ENCODE data around the gene HDHD3.
"Not testable (repeated sequence)": the region's sequence is repeated elsewhere in the genome, so short reads cannot be mapped to it uniquely, and the experiment has no call there.

HDHD3 gene

DNA sequence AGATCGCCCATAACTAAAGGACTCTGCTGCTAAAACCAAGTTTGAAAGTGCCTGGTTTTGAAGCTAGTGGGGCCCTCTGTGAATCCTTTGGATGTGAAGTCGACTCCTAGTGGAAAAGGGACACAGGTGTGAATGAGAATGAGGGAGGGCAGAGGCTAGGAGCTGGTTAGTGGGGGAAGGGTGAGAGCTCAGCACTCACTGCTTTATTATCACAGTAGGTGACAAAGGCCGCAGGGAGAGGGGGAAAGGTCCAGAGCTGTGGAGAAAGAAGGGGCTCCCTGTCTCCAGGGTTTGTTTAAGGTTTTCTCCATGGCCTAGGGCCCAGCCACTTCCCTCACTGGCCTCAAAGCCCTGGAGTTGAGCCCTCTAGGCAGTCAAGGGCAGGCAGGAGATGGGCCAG is 3.5 kb downstream of the HDHD3 start:
- H3K27ac ChIP-seq (ENCODE audit: low read length), result no peak overlapping the region
- peaks cover 0 to 13% of the 10 kb centered on the region in 2 donors for H3K4me1 ChIP-seq (ENCODE audit: control insufficient read depth in 1 of 2, insufficient read depth in 2 of 2, low read length in 2 of 2)
- no peaks in the 10 kb centered on the region for H3K9me3 ChIP-seq (ENCODE audit: control insufficient read depth in 1 of 2, low read length in 2 of 2)
- H3K36me3 ChIP-seq (ENCODE audit: control insufficient read depth in 1 of 2, insufficient read depth in 2 of 2, low read length in 2 of 2), result peaks cover 11 to 20% of the 10 kb centered on the region in 2 donors
- H3K4me3 ChIP-seq (ENCODE audit: low read depth in 1 of 2, low read length in 2 of 2), result no peak overlapping the region
- no peaks in the 10 kb centered on the region for H3K27me3 ChIP-seq (ENCODE audit: low read depth, low read length)

DNA sequence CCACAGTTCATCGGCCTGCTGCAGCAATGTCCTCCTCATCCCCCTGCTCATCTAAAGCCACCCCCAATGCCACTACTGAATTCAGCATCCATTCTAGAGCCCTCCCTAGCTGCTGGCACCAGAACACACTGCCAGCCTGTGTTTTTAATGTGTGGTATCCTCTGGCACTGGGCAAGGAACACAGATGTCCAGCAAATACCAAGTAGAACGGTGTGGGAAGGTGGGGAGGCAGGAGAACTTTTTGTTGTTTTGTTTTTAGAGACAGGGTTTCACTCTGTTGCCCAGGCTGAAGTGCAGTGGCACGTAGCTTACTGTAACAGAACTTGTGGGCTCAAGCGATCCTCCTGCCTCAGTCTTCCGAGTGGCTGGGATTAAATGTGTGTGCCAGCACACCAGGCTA is 4.7 kb downstream of the HDHD3 start:
- no peaks in the 10 kb centered on the region for H3K9me3 ChIP-seq (ENCODE audit: control insufficient read depth in 1 of 2, low read length in 2 of 2)
- peaks cover 0 to 9% of the 10 kb centered on the region in 2 donors for H3K4me1 ChIP-seq (ENCODE audit: control insufficient read depth in 1 of 2, insufficient read depth in 2 of 2, low read length in 2 of 2)
- H3K27ac ChIP-seq (ENCODE audit: low read length), result no peak overlapping the region
- no peaks in the 10 kb centered on the region for H3K27me3 ChIP-seq (ENCODE audit: low read depth, low read length)
- H3K36me3 ChIP-seq (ENCODE audit: control insufficient read depth in 1 of 2, insufficient read depth in 2 of 2, low read length in 2 of 2), result peaks cover 11 to 20% of the 10 kb centered on the region in 2 donors
- H3K4me3 ChIP-seq (ENCODE audit: low read depth in 1 of 2, low read length in 2 of 2), result no peak overlapping the region

DNA sequence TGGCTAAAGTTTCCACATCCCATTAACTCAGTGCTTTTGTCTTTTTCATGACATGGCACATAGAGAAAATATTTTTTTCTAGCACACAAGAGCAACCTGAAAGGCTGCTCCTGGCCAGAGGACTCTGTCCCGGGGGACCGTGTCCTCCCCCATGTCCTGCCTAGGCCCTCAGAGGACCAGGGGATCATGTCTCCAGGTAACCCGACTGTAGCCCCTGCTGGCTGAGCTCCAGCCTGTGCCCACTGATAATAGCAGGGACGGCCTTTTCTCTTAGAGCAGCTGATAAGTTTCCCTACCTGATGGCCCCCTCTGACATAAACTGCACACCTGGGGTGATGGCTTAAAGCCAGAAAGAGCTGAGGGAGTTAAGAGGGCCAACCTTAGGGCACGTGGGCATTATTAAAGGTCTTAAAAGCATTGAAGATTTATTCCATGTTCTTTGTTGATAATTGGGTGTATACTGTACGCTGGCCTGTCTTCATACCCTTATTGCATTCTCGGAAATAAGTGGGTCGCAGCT is 5.9 kb downstream of the HDHD3 start:
- Histone ChIP-seq H3K9me3 (ENCODE audit: control insufficient read depth in 1 of 2, low read length in 2 of 2) (no peaks in the 10 kb centered on the region), H3K27ac (ENCODE audit: low read length) (no peak overlapping the region), H3K4me1 (ENCODE audit: control insufficient read depth in 1 of 2, insufficient read depth in 2 of 2, low read length in 2 of 2) (peaks cover 0 to 8% of the 10 kb centered on the region in 2 donors), H3K4me3 (ENCODE audit: low read depth in 1 of 2, low read length in 2 of 2) (no peak overlapping the region), H3K36me3 (ENCODE audit: control insufficient read depth in 1 of 2, insufficient read depth in 2 of 2, low read length in 2 of 2) (peaks cover 11 to 20% of the 10 kb centered on the region in 2 donors), H3K27me3 (ENCODE audit: low read depth, low read length) (no peaks in the 10 kb centered on the region)

DNA sequence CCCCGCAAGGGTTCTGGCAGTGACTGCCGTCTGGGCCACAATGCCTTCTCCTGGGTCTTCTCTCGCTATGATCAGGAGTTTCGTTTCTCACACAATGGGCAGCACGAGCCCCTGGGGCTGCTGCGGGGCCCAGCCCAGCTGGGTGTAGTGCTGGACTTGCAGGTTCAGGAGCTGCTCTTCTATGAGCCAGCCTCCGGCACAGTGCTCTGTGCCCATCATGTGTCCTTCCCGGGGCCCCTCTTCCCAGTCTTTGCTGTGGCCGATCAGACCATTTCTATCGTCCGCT is 7.0 kb downstream of the HDHD3 start:
- H3K27me3 ChIP-seq (ENCODE audit: low read depth, low read length), result no peaks in the 10 kb centered on the region
- H3K4me3 ChIP-seq (ENCODE audit: low read depth in 1 of 2, low read length in 2 of 2), result no peak overlapping the region
- H3K36me3 ChIP-seq (ENCODE audit: control insufficient read depth in 1 of 2, insufficient read depth in 2 of 2, low read length in 2 of 2), result peaks cover 11 to 20% of the 10 kb centered on the region in 2 donors
- no peaks in the 10 kb centered on the region for H3K4me1 ChIP-seq (ENCODE audit: control insufficient read depth in 1 of 2, insufficient read depth in 2 of 2, low read length in 2 of 2)
- no peak overlapping the region for H3K27ac ChIP-seq (ENCODE audit: low read length)
- H3K9me3 ChIP-seq (ENCODE audit: control insufficient read depth in 1 of 2, low read length in 2 of 2), result no peaks in the 10 kb centered on the region

DNA sequence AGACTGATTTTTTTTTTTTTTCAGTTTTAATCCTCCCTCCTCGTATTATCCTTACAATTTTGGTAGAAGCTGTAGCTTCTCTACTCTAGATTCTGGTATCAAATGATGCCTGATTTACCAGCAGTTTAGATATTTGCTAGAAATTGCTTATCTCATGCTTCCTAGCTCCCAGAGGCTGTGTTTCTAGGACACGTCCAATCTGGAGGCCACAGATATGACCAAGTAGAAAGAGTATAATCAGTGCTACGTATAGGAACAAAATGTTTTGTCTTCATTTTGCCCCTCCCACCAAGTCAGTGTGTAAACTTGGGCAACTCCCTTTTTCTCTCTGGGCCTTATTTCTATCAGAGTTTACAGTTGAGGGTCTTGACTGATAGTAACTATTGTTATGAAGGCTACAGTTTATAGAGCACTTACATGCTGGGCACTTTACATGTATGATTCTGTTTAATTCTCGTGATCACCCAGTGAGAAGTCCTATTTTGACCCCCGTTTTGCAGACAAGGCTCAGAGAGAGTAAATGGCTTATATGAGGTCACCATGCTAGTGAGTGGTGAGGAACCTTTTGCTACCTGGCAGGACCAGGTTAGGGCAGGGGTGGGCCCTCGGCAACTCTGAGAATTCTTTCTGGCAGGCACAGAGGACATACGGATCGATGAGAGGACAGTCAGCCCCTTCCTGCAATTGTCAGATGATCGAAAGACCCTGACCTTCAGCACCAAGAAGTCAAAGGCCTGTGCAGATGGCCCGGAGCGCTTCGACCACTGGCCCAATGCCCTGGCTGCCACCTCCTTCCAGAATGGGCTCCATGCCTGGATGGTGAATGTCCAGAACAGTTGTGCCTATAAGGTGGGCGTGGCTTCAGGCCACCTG is 7.6 kb downstream of the HDHD3 start:
- Histone ChIP-seq H3K4me3 (ENCODE audit: low read depth in 1 of 2, low read length in 2 of 2) (no peak overlapping the region), H3K9me3 (ENCODE audit: control insufficient read depth in 1 of 2, low read length in 2 of 2) (no peaks in the 10 kb centered on the region), H3K27me3 (ENCODE audit: low read depth, low read length) (no peaks in the 10 kb centered on the region), H3K36me3 (ENCODE audit: control insufficient read depth in 1 of 2, insufficient read depth in 2 of 2, low read length in 2 of 2) (peaks cover 8 to 17% of the 10 kb centered on the region in 2 donors), H3K27ac (ENCODE audit: low read length) (no peak overlapping the region), H3K4me1 (ENCODE audit: control insufficient read depth in 1 of 2, insufficient read depth in 2 of 2, low read length in 2 of 2) (no peaks in the 10 kb centered on the region)

DNA sequence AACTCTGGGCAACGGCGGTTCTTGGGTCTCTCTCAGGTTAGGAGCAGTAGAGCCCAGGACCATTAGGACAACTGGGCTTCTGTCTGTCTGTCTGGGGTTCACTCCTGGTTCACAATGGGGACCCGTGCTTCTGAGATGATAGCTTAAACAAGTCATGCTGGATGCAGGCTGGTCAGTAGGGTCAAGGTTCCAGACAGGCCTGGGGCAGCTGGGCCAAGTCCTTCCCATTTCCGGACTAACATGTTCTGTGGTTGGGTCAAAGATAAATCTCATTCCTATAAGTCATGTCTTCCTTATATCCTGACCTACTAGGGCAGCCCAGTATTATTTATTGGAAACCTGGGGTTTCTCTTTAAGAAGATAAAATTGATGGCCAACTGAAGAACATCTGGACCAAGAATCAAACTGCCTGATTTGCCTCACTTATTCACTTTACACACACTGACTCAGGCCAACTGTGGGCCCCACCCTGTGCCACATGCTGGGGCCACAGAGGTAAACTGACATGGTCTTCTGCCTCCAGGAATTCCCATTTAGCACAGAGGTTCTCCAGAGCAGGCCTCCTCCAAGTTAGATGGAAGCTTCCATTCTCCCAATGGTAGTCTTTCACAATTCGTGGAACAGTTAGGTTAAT is 8.3 kb downstream of the HDHD3 start:
- H3K27ac ChIP-seq (ENCODE audit: low read length), result no peak overlapping the region
- no peaks in the 10 kb centered on the region for H3K27me3 ChIP-seq (ENCODE audit: low read depth, low read length)
- peaks cover 6 to 9% of the 10 kb centered on the region in 2 donors for H3K36me3 ChIP-seq (ENCODE audit: control insufficient read depth in 1 of 2, insufficient read depth in 2 of 2, low read length in 2 of 2)
- no peak overlapping the region for H3K4me3 ChIP-seq (ENCODE audit: low read depth in 1 of 2, low read length in 2 of 2)
- no peaks in the 10 kb centered on the region for H3K4me1 ChIP-seq (ENCODE audit: control insufficient read depth in 1 of 2, insufficient read depth in 2 of 2, low read length in 2 of 2)
- H3K9me3 ChIP-seq (ENCODE audit: control insufficient read depth in 1 of 2, low read length in 2 of 2), result no peaks in the 10 kb centered on the region

DNA sequence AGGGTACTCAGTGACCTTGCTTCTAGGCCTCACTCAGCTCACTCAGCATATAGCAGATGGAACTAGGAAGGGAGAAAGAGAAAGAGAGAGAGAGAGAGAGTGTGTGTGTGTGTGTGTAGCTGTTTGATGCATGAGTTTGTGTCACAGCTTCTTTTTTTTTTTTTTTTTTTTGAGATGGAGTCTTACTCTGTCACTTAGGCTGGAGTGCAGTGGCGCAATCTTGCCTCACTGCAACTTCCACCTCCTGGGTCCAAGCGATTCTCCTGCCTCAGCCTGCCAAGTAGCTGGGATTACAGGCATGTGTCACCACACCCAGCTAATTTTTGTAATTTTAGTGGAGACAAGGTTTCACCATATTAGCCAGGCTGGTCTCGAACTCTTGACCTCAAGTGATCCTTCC is 11.1 kb downstream of the HDHD3 start:
- H3K4me1 ChIP-seq (ENCODE audit: control insufficient read depth in 1 of 2, insufficient read depth in 2 of 2, low read length in 2 of 2); H3K4me3 ChIP-seq (ENCODE audit: low read depth in 1 of 2, low read length in 2 of 2); H3K9me3 ChIP-seq (ENCODE audit: control insufficient read depth in 1 of 2, low read length in 2 of 2); H3K27me3 ChIP-seq (ENCODE audit: low read depth, low read length); H3K36me3 ChIP-seq (ENCODE audit: control insufficient read depth in 1 of 2, insufficient read depth in 2 of 2, low read length in 2 of 2); H3K27ac ChIP-seq (ENCODE audit: low read length): not testable (repeated sequence)

DNA sequence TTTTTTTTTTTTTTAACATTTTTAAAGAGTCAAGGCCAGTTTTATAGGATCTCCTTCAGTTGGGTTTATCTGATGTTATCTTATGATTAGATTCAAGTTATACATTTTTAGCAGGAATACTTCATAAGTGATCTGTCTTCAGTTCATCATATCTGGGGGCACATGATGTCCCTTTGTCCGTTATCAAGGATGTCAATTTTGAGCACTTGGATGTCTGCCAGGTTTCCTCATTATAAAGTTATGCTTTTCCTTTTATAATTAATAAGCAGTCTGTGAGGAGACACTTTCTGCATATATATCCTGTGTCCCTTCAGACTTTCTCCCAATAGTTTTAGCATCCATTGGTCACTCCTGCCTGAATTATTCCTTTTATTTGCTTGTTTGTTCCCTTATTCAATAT is 11.8 kb downstream of the HDHD3 start:
- H3K9me3 ChIP-seq (ENCODE audit: control insufficient read depth in 1 of 2, low read length in 2 of 2), result no peaks in the 10 kb centered on the region
- H3K27me3 ChIP-seq (ENCODE audit: low read depth, low read length), result no peaks in the 10 kb centered on the region
- no peaks in the 10 kb centered on the region for H3K4me1 ChIP-seq (ENCODE audit: control insufficient read depth in 1 of 2, insufficient read depth in 2 of 2, low read length in 2 of 2)
- H3K36me3 ChIP-seq (ENCODE audit: control insufficient read depth in 1 of 2, insufficient read depth in 2 of 2, low read length in 2 of 2), result no peaks in the 10 kb centered on the region
- H3K27ac ChIP-seq (ENCODE audit: low read length), result no peak overlapping the region
- H3K4me3 ChIP-seq (ENCODE audit: low read depth in 1 of 2, low read length in 2 of 2), result no peak overlapping the region

DNA sequence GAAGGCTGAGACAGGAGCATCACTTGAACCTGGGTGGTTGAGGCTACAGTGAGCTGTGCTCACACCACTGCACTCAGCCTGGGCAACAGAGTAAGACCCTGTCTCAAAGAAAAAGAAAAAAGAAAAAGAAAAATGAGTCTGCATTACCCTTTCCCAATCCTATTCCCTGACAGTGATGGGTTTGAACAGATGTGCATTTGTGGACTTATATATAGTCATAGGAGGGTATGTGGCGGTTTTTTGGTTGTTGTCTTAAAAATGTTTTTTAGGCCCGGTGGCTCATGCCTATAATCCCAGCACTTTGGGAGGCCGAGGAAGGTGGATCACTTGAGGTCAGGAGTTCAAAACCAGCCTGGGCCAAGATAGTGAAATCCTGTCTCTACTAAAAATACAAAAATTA is 13.4 kb downstream of the HDHD3 start:
- Histone ChIP-seq H3K27me3 (ENCODE audit: low read depth, low read length) (no peaks in the 10 kb centered on the region), H3K4me3 (ENCODE audit: low read depth in 1 of 2, low read length in 2 of 2) (no peak overlapping the region), H3K27ac (ENCODE audit: low read length) (no peak overlapping the region), H3K36me3 (ENCODE audit: control insufficient read depth in 1 of 2, insufficient read depth in 2 of 2, low read length in 2 of 2) (no peaks in the 10 kb centered on the region), H3K4me1 (ENCODE audit: control insufficient read depth in 1 of 2, insufficient read depth in 2 of 2, low read length in 2 of 2) (no peaks in the 10 kb centered on the region), H3K9me3 (ENCODE audit: control insufficient read depth in 1 of 2, low read length in 2 of 2) (no peaks in the 10 kb centered on the region)

DNA sequence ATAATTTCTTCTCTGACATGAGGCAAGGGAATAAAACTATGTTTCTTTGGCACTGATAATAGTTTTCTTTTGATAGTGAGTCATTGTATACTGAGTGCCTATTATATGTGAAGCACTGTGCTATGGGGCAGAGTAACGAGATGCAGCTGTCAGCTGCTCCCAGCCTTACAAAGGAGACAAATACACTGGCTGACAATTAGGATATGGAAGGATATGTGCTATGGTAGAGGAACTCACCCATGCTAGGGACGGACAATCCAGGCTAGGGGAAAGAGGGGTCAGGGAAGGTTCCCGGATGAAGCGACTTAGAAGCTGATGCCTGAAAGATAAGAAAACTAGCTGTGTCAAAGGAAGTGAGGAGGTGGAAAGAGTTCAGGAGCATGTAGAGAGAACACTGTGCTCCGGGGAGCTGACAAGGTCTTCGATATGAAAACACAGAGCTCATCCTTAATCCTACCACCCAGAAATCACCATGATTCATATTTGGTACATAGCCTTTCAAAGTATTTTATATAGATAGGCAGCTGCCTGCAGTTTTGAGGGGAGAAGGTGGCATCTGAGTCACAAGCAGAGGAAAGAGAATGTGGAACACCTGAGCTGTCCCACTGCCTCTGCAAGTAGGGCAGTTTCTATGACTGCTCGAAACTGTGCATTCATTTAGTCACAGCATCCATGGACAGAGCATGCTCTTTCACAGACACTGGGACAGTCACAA is 15.3 kb downstream of the HDHD3 start:
- Histone ChIP-seq H3K4me3 (ENCODE audit: low read depth in 1 of 2, low read length in 2 of 2) (no peak overlapping the region), H3K9me3 (ENCODE audit: control insufficient read depth in 1 of 2, low read length in 2 of 2) (no peaks in the 10 kb centered on the region), H3K27ac (ENCODE audit: low read length) (no peak overlapping the region), H3K36me3 (ENCODE audit: control insufficient read depth in 1 of 2, insufficient read depth in 2 of 2, low read length in 2 of 2) (no peaks in the 10 kb centered on the region), H3K27me3 (ENCODE audit: low read depth, low read length) (no peaks in the 10 kb centered on the region), H3K4me1 (ENCODE audit: control insufficient read depth in 1 of 2, insufficient read depth in 2 of 2, low read length in 2 of 2) (no peaks in the 10 kb centered on the region)

DNA sequence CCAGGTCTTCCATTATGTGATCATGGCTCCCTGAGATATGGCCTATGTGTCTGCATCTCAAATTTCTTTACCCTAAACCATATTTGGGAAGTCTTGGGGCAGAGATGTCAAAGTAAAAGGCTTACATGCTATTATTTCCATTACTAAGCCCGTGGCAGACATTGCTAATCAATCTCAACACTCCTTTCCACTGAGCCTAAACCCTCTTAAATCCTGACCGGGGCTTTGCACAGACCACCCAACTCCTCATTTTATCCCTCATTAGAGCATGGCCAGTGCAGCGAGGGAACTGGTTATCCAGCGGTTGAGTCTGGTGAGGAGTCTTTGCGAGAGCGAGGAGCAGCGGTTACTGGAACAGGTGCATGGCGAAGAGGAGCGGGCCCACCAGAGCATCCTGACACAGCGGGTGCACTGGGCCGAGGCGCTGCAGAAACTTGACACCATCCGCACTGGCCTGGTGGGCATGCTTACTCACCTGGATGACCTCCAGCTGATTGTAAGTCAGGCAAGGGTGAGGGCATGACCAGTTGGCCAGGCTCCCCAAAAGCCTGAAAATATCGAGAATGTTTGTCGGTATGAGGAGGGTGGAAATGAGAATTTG is 16.4 kb downstream of the HDHD3 start:
- Histone ChIP-seq H3K27ac (ENCODE audit: low read length) (no peak overlapping the region), H3K4me3 (ENCODE audit: low read depth in 1 of 2, low read length in 2 of 2) (no peak overlapping the region), H3K4me1 (ENCODE audit: control insufficient read depth in 1 of 2, insufficient read depth in 2 of 2, low read length in 2 of 2) (no peaks in the 10 kb centered on the region), H3K36me3 (ENCODE audit: control insufficient read depth in 1 of 2, insufficient read depth in 2 of 2, low read length in 2 of 2) (no peaks in the 10 kb centered on the region), H3K9me3 (ENCODE audit: control insufficient read depth in 1 of 2, low read length in 2 of 2) (no peaks in the 10 kb centered on the region), H3K27me3 (ENCODE audit: low read depth, low read length) (no peaks in the 10 kb centered on the region)
